ENCODE measurements around the gene CD3E. TPM values are rescaled to one million over a fixed set of nuclear protein-coding genes. Genes with fewer than 3 reads are reported as not detected.

The CD3E gene
- total and polyA plus RNA-seq, 2 donors (not counting 3 experiments of a cell fraction or from before 2014, with no cell fraction given): not detected

- BruUV-seq (replicated peaks): no TSS peak
- no peak overlapping the region for H3K4me3 ChIP-seq (replicated peaks in 1 of 3; ENCODE audit: insufficient read depth in 1 of 3, low read depth in 1 of 3, low read length in 3 of 3)
- H3K9me3 ChIP-seq (replicated peaks; ENCODE audit: control insufficient read depth, insufficient read depth, low read length): no peaks in the 10 kb centered on the region
- intact Hi-C loops (cut with micrococcal nuclease) (no loop called here), dilution Hi-C loops (cut with MboI; ENCODE audit: extremely low pct_ligation_motif_present, low sequenced_read_pairs) (no loop called here)
- TF ChIP-seq CTCF (IDR thresholded peaks at IDR 0.05; ENCODE audit: extremely low read depth in 1 of 2, insufficient read depth in 1 of 2, low read depth in 1 of 2, low read length in 2 of 2) (no peak), GATA2 (IDR thresholded peaks at IDR 0.05; ENCODE audit: insufficient read depth, insufficient read length, low read depth, low read length) (no peak), MYC (IDR thresholded peaks at IDR 0.05; ENCODE audit: low read depth, low read length) (no peak), POLR2A (IDR thresholded peaks at IDR 0.05; ENCODE audit: low read depth, low read length) (no peak), POLR2AphosphoS5 (IDR thresholded peaks at IDR 0.05; ENCODE audit: insufficient read depth, low read depth, low read length) (no peak), MAX (IDR thresholded peaks at IDR 0.05; ENCODE audit: insufficient read depth, insufficient read length) (no peak), EZH2 (IDR thresholded peaks at IDR 0.05; ENCODE audit: borderline replicate concordance, low read depth, low read length, severe bottlenecking) (no peak), JUN (IDR thresholded peaks at IDR 0.05; ENCODE audit: borderline replicate concordance, insufficient read depth, insufficient read length, low read depth) (no peak), FOS (IDR thresholded peaks at IDR 0.05; ENCODE audit: borderline replicate concordance, insufficient read depth, low read length) (no peak)
- DNase-seq (ENCODE audit: low read depth, low spot score) (peak; percentile 21), FAIRE-seq (no peak)
- CTCF ChIA-PET: interaction anchor here (1.1 to 4.4 kb wide), 5 partner anchors 12 to 78 kb away, joined by 3 to 43 read pairs (median 5); partner anchors contain the start of gene MPZL2
- H3K9ac ChIP-seq (replicated peaks; ENCODE audit: extremely low read depth, insufficient read depth, low read length): no peak overlapping the region
- no peaks in the 10 kb centered on the region for H3K36me3 ChIP-seq (ENCODE audit: control insufficient read depth in 2 of 2, extremely low read depth in 1 of 2, insufficient read depth in 2 of 2, low read length in 2 of 2)
- peak overlapping the region; percentile 72 for H3K27ac ChIP-seq (ENCODE audit: insufficient read depth, low read depth, low read length)
- H4K20me1 ChIP-seq (replicated peaks; ENCODE audit: control insufficient read depth, extremely low read depth, insufficient read depth, low read length): no peaks in the 10 kb centered on the region
- H3K4me1 ChIP-seq (ENCODE audit: control insufficient read depth, extremely low read depth, insufficient read depth, low read length): peaks cover 42% of the 10 kb centered on the region
- POLR2A ChIA-PET: no interaction called here
- H2AFZ ChIP-seq (ENCODE audit: low read depth, low read length): peak overlapping the region; percentile 1
- no peaks in the 10 kb centered on the region for H3K79me2 ChIP-seq (ENCODE audit: control insufficient read depth, insufficient read depth, low read length)
- H3K9me1 ChIP-seq (replicated peaks; ENCODE audit: control insufficient read depth, extremely low read depth, insufficient read depth, low read length): no peaks in the 10 kb centered on the region
- no peak overlapping the region for H3K4me2 ChIP-seq (ENCODE audit: insufficient read depth, low read length)
- no peaks in the 10 kb centered on the region for H3K27me3 ChIP-seq (ENCODE audit: control insufficient read depth in 2 of 2, insufficient read depth in 2 of 2, low read length in 2 of 2)
Measured at GRCh38 chr11:118276422-118276821, 28.1 kb upstream of the CD3E start.
